GM23248 (cell line): ENCODE measurements around the gene TBX6. TPM values are rescaled to one million over a fixed set of nuclear protein-coding genes. Genes with fewer than 3 reads are reported as not detected.

Experiments
- DNase-seq: peaks from one replicate; pipeline ENCODE4 v3.0.0-alpha.2; 2015
- H2AFZ ChIP-seq: fragments of 200-600 bp; sonication (generic); 2 replicates; pipeline ENCODE4 v1.6.1; 2016; ENCODE audit warnings: antibody characterized with exemption
- H3F3A ChIP-seq: fragments of 200-600 bp; sonication (generic); 2 replicates; pipeline ENCODE4 v1.6.1; 2016; ENCODE audit warnings: mild to moderate bottlenecking, antibody characterized with exemption, mixed run types; ENCODE audit not compliant: insufficient read depth
- H3K27ac ChIP-seq: fragments of 200-600 bp; sonication (generic); 2 replicates; pipeline ENCODE4 v1.5.1; 2016; ENCODE audit warnings: mild to moderate bottlenecking
- H3K27me3 ChIP-seq: fragments of 200-600 bp; sonication (generic); replicated peaks from 2 replicates; pipeline ENCODE4 v1.6.1; 2016; ENCODE audit warnings: mild to moderate bottlenecking; ENCODE audit not compliant: insufficient read depth
- H3K36me3 ChIP-seq: fragments of 200-600 bp; sonication (generic); 2 replicates; pipeline ENCODE4 v1.6.1; 2016; ENCODE audit warnings: low read depth, mild to moderate bottlenecking
- H3K4me1 ChIP-seq: fragments of 200-600 bp; sonication (generic); 2 replicates; pipeline ENCODE4 v1.6.1; 2016; ENCODE audit warnings: mild to moderate bottlenecking; ENCODE audit not compliant: insufficient read depth
- H3K4me2 ChIP-seq: fragments of 200-600 bp; sonication (generic); one replicate; pipeline ENCODE4 v1.6.1; 2016; ENCODE audit warnings: mild to moderate bottlenecking; ENCODE audit not compliant: unreplicated experiment
- H3K4me3 ChIP-seq: fragments of 200-600 bp; sonication (generic); 2 replicates; pipeline ENCODE4 v1.5.1; 2016; ENCODE audit warnings: mild to moderate bottlenecking
- H3K79me2 ChIP-seq: fragments of 200-600 bp; sonication (generic); 2 replicates; pipeline ENCODE4 v1.6.1; 2016; ENCODE audit warnings: mild to moderate bottlenecking; ENCODE audit not compliant: insufficient read depth
- H3K9ac ChIP-seq: fragments of 200-600 bp; sonication (generic); 2 replicates; pipeline ENCODE4 v1.6.1; 2016; ENCODE audit warnings: mild to moderate bottlenecking
- H3K9me2 ChIP-seq: fragments of 200-600 bp; sonication (generic); 2 replicates; pipeline ENCODE4 v1.6.1; 2016; ENCODE audit warnings: mixed run types, mild to moderate bottlenecking, moderate library complexity; ENCODE audit not compliant: insufficient read depth
- H3K9me3 ChIP-seq: fragments of 200-600 bp; sonication (generic); one replicate; pipeline ENCODE4 v1.6.1; 2017; ENCODE audit warnings: low read depth
- H4K20me1 ChIP-seq: fragments of 200-600 bp; sonication (generic); 2 replicates; pipeline ENCODE4 v1.6.0; 2016; ENCODE audit not compliant: insufficient read depth
- EZH2 ChIP-seq: fragments of 200-600 bp; sonication (generic); IDR thresholded peaks from 2 replicates; pipeline ENCODE4 v1.6.1; 2018; ENCODE audit warnings: antibody characterized with exemption, mild to moderate bottlenecking; ENCODE audit not compliant: insufficient read depth, poor library complexity, severe bottlenecking
- EZH2phosphoT487 ChIP-seq: fragments of 200-600 bp; sonication (generic); IDR thresholded peaks from 2 replicates; pipeline ENCODE4 v1.6.1; 2018; ENCODE audit warnings: antibody characterized with exemption, moderate library complexity, mild to moderate bottlenecking, low read depth; ENCODE audit not compliant: insufficient read depth
- WGBS, 2 experiments: methylation state at CpG; one replicate each; pipeline ENCODE4 v1.1.6; 2015 to 2017; ENCODE audit warnings: low lambda C conversion rate in 2 of 2, low coverage in 1 of 2; ENCODE audit errors: missing lambda C conversion rate in 2 of 2; 5-methylcytosine and 5-hydroxymethylcytosine counted together
- in situ Hi-C: fragments of 300-500 bp; cut with MboI; formaldehyde crosslinking; loops from 2 replicates; pipeline ENCODE4 v1.15.0; 2020
- polyA plus RNA-seq: library from polyadenylated mRNA; unstranded; fragments of >200 nt; fragmentation: Nextera tagmentation; extraction: Ambion mirVana; gene quantifications from 2 replicates; pipeline ENCODE4 v1.2.1, GENCODE V29; 2016
- total RNA-seq: library from RNA; depleted of rRNA; stranded (reverse); fragments of >200 nt; shearing (Covaris generic); gene quantifications from 2 replicates; pipeline ENCODE4 v1.2.3, GENCODE V29; 2014

The TBX6 gene
- total and polyA plus RNA-seq, 2 experiments from 2014 or later = 0.11 to 0.20 TPM

- Histone ChIP-seq H3K4me1 (peaks cover 28% of the 10 kb centered on the region), H3K4me2 (peak overlapping the region; percentile 95), H3K9me2 (no peaks in the 10 kb centered on the region), H3K27ac (peak overlapping the region; percentile 87), H3K9ac (peak overlapping the region; percentile 92), H4K20me1 (peaks cover 19% of the 10 kb centered on the region; the same call in 1 of the 2 replicates), H3F3A (peaks cover 32% of the 10 kb centered on the region), H2AFZ (peak overlapping the region; percentile 34), H3K79me2 (peaks cover 57% of the 10 kb centered on the region), H3K4me3 (peak overlapping the region; percentile 82), H3K36me3 (peaks cover 20% of the 10 kb centered on the region), H3K9me3 (no peaks in the 10 kb centered on the region), H3K27me3 (no peaks in the 10 kb centered on the region)
- 5 to 6% methylated on average over 26 to 27 of the region's 27 CpGs for WGBS, 2 experiments
- in situ Hi-C loops = no loop called here
- TF ChIP-seq EZH2 (no peak), EZH2phosphoT487 (no peak)
- peak; percentile 56 for DNase-seq
These were observed 27.6 kb downstream of the TBX6 start for GRCh38 chr16:30063893-30064728.

- H3K27ac ChIP-seq = peak overlapping the region; percentile 87
- peaks cover 21% of the 10 kb centered on the region for H3K4me1 ChIP-seq
- peaks cover 13% of the 10 kb centered on the region for H3K36me3 ChIP-seq
- no peak for DNase-seq
- peak overlapping the region; percentile 92 for H3K9ac ChIP-seq
- peak overlapping the region; percentile 82 for H3K4me3 ChIP-seq
- no peaks in the 10 kb centered on the region for H3K9me3 ChIP-seq
- in situ Hi-C loops = no loop called here
- no peaks in the 10 kb centered on the region for H3K9me2 ChIP-seq
- 56% methylated on average over 12 of the region's 12 CpGs for WGBS, 2 experiments
- H2AFZ ChIP-seq = peak overlapping the region; percentile 34
- H3K4me2 ChIP-seq = peak overlapping the region; percentile 95
- no peaks in the 10 kb centered on the region for H3K27me3 ChIP-seq
- H3K79me2 ChIP-seq = peaks cover 49% of the 10 kb centered on the region
- no peak for TF ChIP-seq EZH2phosphoT487
- peaks cover 12% of the 10 kb centered on the region; the same call in 1 of the 2 replicates for H4K20me1 ChIP-seq
- peaks cover 26% of the 10 kb centered on the region for H3F3A ChIP-seq
These were observed 28.3 kb downstream of the TBX6 start for GRCh38 chr16:30063278-30063892.

DNA sequence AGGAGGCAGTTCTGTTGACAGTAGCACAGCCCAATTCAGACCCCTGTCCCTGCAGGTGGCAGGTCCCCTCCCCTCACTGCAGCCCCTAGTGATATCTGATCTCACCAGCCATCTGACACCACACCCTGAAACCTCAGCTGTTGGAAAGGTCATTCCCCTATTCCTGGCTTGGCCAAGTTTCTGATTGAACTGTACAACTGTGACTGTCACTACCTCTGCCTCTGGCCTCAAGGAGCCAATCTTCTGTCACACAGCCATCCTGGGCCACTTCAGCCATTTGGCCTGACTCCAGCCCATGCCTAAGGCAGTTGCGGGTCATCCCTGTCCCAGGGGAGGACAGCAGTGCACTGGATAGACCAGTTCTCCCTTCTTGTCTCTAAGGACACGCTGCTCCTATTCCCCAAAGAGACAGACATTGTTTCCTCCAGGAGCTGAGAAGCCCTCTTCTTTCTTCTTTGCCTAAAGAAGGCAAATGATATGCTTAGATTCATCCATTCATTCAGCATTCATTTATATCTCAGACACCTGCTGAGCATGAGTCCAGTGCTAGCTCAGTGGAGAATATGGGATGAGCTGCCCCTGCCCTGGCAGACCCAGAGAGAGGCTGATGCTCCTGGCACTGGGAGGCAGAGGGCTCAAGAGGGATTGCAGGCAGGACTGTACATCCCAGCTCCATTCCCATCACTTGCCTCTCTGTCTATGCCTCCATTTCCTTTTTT lies 30.7 kb downstream of the TBX6 start:
- H3K4me1 ChIP-seq = peaks cover 13% of the 10 kb centered on the region
- H3K36me3 ChIP-seq = no peaks in the 10 kb centered on the region
- H3F3A ChIP-seq = peaks cover 8% of the 10 kb centered on the region; the same call in 1 of the 2 replicates
- WGBS, 2 experiments = 95% methylated on average over 2 of the region's 2 CpGs
- no peaks in the 10 kb centered on the region for H3K27me3 ChIP-seq
- TF ChIP-seq EZH2 (no peak), EZH2phosphoT487 (no peak)
- H3K27ac ChIP-seq = no peak overlapping the region
- peaks cover 25% of the 10 kb centered on the region for H3K79me2 ChIP-seq
- DNase-seq = no peak
- H3K9me3 ChIP-seq = no peaks in the 10 kb centered on the region
- H3K4me2 ChIP-seq = no peak overlapping the region
- no peak overlapping the region for H3K4me3 ChIP-seq
- in situ Hi-C loops = no loop called here
- no peaks in the 10 kb centered on the region for H3K9me2 ChIP-seq
- no peak overlapping the region for H2AFZ ChIP-seq
- H4K20me1 ChIP-seq = no peaks in the 10 kb centered on the region
- no peak overlapping the region for H3K9ac ChIP-seq

DNA sequence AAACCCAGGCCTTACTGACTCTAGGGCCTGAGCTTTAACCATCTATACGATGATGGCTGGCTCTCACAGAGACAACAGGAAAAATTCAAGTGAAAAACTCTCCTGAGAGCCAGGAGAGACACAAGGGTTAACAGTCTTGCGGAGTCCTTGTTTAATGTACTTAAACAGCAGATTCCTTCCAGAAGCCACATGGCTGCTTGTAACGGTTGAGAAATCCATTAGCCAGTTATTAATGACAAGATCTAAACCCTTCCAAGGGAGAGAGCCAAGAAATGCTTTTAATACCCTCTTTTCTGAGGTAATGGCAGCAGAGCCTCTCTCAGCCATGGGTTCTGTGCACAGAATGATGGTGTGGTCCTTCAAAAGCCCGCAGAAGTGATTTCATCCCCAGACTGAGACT lies 31.4 kb downstream of the TBX6 start:
- Histone ChIP-seq H3F3A (peaks cover 8% of the 10 kb centered on the region; the same call in 1 of the 2 replicates), H3K9me3 (no peaks in the 10 kb centered on the region), H4K20me1 (no peaks in the 10 kb centered on the region), H3K4me2 (no peak overlapping the region), H3K27me3 (no peaks in the 10 kb centered on the region), H3K36me3 (no peaks in the 10 kb centered on the region), H3K4me3 (no peak overlapping the region), H3K9me2 (no peaks in the 10 kb centered on the region), H3K9ac (no peak overlapping the region), H3K4me1 (peaks cover 13% of the 10 kb centered on the region), H3K27ac (no peak overlapping the region), H3K79me2 (peaks cover 22% of the 10 kb centered on the region), H2AFZ (no peak overlapping the region)
- DNase-seq = no peak
- TF ChIP-seq EZH2phosphoT487 (no peak), EZH2 (no peak)
- 69 to 72% methylated on average over 4 of the region's 4 CpGs for WGBS, 2 experiments
- in situ Hi-C loops = no loop called here
